Osteoblast (primary cell): ENCODE measurements around the gene FXYD5. TPM values are rescaled to one million over a fixed set of nuclear protein-coding genes. Genes with fewer than 3 reads are reported as not detected.
A peak's percentile ranks its signal among the peaks of the same experiment; 100 is the strongest.

ENCODE experiments used
- DNase-seq: peaks from one replicate; pipeline ENCODE4 v3.0.0; 2011; ENCODE audit warnings: low spot score, mixed read lengths; ENCODE audit not compliant: insufficient read length; ENCODE audit errors: missing footprints
- H2AFZ ChIP-seq: 2 replicates; pipeline ENCODE4 v1.6.0; 2011; ENCODE audit warnings: mild to moderate bottlenecking, low read length
- H3K27ac ChIP-seq: 2 replicates; pipeline ENCODE4 v1.5.1; 2011; ENCODE audit warnings: mild to moderate bottlenecking, low read depth, low read length, moderate library complexity
- H3K27me3 ChIP-seq: 2 replicates; pipeline ENCODE4 v1.6.0; 2012; ENCODE audit warnings: mild to moderate bottlenecking, control low read depth, inconsistent platforms, low read length, moderate library complexity; ENCODE audit not compliant: insufficient read depth
- H3K36me3 ChIP-seq: 2 replicates; pipeline ENCODE4 v1.5.1; 2011; ENCODE audit warnings: mild to moderate bottlenecking, low read length, control low read depth, moderate library complexity; ENCODE audit not compliant: insufficient read depth
- H3K4me1 ChIP-seq: 2 replicates; pipeline ENCODE4 v1.5.1; 2011; ENCODE audit warnings: mild to moderate bottlenecking, low read length, control low read depth, moderate library complexity; ENCODE audit not compliant: insufficient read depth
- H3K4me2 ChIP-seq: 2 replicates; pipeline ENCODE4 v1.6.0; 2011; ENCODE audit warnings: mild to moderate bottlenecking, low read length; ENCODE audit not compliant: insufficient read depth
- H3K4me3 ChIP-seq: fragments of 200-600 bp; sonication (generic); 3 replicates; pipeline ENCODE4 v1.5.1; 2012; ENCODE audit warnings: mild to moderate bottlenecking, low read length, inconsistent platforms; ENCODE audit not compliant: insufficient read depth
- H3K79me2 ChIP-seq: 2 replicates; pipeline ENCODE4 v1.6.0; 2012; ENCODE audit warnings: mild to moderate bottlenecking, low read length, control low read depth, inconsistent platforms; ENCODE audit not compliant: insufficient read depth
- H3K9me3 ChIP-seq: 2 replicates; pipeline ENCODE4 v1.5.1; 2011; ENCODE audit warnings: low read depth, low read length, control low read depth
- H4K20me1 ChIP-seq: 2 replicates; pipeline ENCODE4 v1.6.0; 2012; ENCODE audit warnings: mild to moderate bottlenecking, low read length, control low read depth; ENCODE audit not compliant: insufficient read depth
- CTCF ChIP-seq: IDR thresholded peaks from 2 replicates; pipeline ENCODE4 v1.5.1; 2011; ENCODE audit warnings: mild to moderate bottlenecking, low read depth, low read length, moderate library complexity; ENCODE audit errors: extremely low read depth
- total RNA-seq: library from RNA; depleted of rRNA; stranded (reverse); fragments of >200 nt; gene quantifications from 2 replicates; pipeline ENCODE4 v1.2.3, GENCODE V29; 2012

Gene FXYD5
- total RNA-seq, 1 donor: 29.0 TPM

DNA sequence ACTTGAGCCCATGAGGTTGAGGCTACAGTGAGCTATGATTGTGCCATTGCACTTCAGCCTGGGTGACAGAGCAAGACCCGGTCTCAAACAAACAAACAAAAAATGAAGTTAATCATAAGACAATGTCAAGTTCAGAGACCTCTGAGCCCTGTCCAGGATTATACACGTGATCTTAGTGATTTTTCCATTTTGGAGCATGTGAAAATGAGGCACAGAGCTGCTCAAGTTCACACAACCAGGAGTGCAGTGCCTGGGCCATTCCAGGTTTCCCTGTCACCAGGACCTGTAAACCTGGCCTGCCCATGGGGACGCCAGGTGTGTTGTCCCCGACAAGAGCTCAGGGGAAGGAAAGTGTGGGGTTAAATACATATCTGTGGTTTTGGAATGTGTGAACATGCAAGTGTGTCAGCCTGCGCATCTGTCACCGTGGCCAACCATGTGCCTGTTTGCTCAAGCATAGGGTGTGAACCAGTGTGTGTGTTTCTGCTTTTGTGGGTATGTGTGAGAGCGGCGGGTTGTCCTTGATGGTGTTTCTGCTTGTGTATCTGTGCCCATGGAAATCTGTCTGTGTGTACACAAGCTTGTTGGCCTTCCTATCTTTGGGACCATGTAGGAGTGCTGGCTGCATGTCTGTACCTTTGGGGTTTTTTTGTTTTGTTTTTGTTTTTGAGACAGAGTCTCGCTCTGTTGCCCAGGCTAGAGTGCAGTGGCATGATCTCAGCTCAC lies 17.4 kb upstream of the FXYD5 start:
- Histone ChIP-seq H3K4me1 (peaks cover 14% of the 10 kb centered on the region), H3K9me3 (no peaks in the 10 kb centered on the region), H3K4me3 (no peak overlapping the region), H3K27me3 (peaks cover 36% of the 10 kb centered on the region), H3K4me2 (no peak overlapping the region), H3K79me2 (no peaks in the 10 kb centered on the region), H4K20me1 (no peaks in the 10 kb centered on the region), H3K27ac (no peak overlapping the region), H2AFZ (no peak overlapping the region), H3K36me3 (no peaks in the 10 kb centered on the region)
- TF ChIP-seq CTCF: no peak
- DNase-seq: peak; percentile 83

- H3K27ac ChIP-seq: peak within 1 kb of the TSS; percentile 41
- H3K4me2 ChIP-seq: peak within 1 kb of the TSS; percentile 29
- H3K36me3 ChIP-seq: no peaks in the 10 kb centered on the region
- DNase-seq: peak; percentile 81
- peak within 1 kb of the TSS; percentile 89 for H2AFZ ChIP-seq
- peaks cover 14% of the 10 kb centered on the region for H3K4me1 ChIP-seq
- peak within 1 kb of the TSS; percentile 35 for H3K4me3 ChIP-seq
- no peaks in the 10 kb centered on the region for H3K79me2 ChIP-seq
- TF ChIP-seq CTCF: no peak
- H3K9me3 ChIP-seq: no peaks in the 10 kb centered on the region
- H4K20me1 ChIP-seq: no peaks in the 10 kb centered on the region
- H3K27me3 ChIP-seq: peaks cover 41% of the 10 kb centered on the region
These were observed 16.1 kb upstream of the FXYD5 start, which contains the start of gene FXYD1 for GRCh38 chr19:35138305-35138892. FXYD1 (plus strand) TSS chr19:35138824; CDS start chr19:35140080, 1,256 bp downstream.

GRCh38 chr19:35140207-35140961 lies 14.2 kb upstream of the FXYD5 start:
- Histone ChIP-seq H3K79me2 (no peaks in the 10 kb centered on the region), H3K4me3 (no peak overlapping the region), H3K9me3 (no peaks in the 10 kb centered on the region), H3K36me3 (no peaks in the 10 kb centered on the region), H3K4me2 (no peak overlapping the region), H2AFZ (no peak overlapping the region), H3K4me1 (peaks cover 14% of the 10 kb centered on the region), H4K20me1 (no peaks in the 10 kb centered on the region), H3K27me3 (peaks cover 41% of the 10 kb centered on the region), H3K27ac (peak overlapping the region; percentile 41)
- no peak for TF ChIP-seq CTCF
- DNase-seq: peak; percentile 84
